GM12878 (cell line): ENCODE data around the gene MSLN. TPM values are rescaled to one million over a fixed set of nuclear protein-coding genes. Genes with fewer than 3 reads are reported as not detected.

ENCODE experiments used
- ATAC-seq: fragments of 200-7000 bp; cut with Tn5 transposase; 3 replicates; pipeline ENCODE4 v1.9.1; 2020; ENCODE audit warnings: mild to moderate bottlenecking, moderate library complexity
- BruUV-seq: library from RNA; stranded (reverse); fragments of 400-500 nt; replicated peaks from 2 replicates; lab custom pipeline; 2021; lab: Mats Ljungman, UMichigan
- CTCF ChIA-PET: fragments of 300-600 bp; sonication (Branson Sonifier 250); formaldehyde crosslinking; extraction: SDS; loops from one replicate; lab custom pipeline; 2021; ENCODE audit warnings: inconsistent platforms; lab: Yijun Ruan, JAX
- POLR2A ChIA-PET: fragments of 350-600 bp; formaldehyde crosslinking; extraction: SDS; loops from one replicate; lab custom pipeline; 2021; ENCODE audit warnings: inconsistent platforms; lab: Charles Lee
- RAD21 ChIA-PET: fragments of 300-600 bp; sonication (Branson Sonifier 250); formaldehyde crosslinking; loops from one replicate; lab custom pipeline; 2023; ENCODE audit warnings: antibody characterized with exemption; ENCODE audit not compliant: unreplicated experiment; lab: Charles Lee
- SMC1A ChIA-PET: fragments of 300-600 bp; sonication (Branson Sonifier 250); formaldehyde crosslinking; loops from one replicate; lab custom pipeline; 2023; ENCODE audit not compliant: unreplicated experiment, uncharacterized antibody; lab: Charles Lee
- DNase-seq: peaks from one replicate; pipeline ENCODE4 v3.0.0-alpha.2; 2011; ENCODE audit warnings: low read depth, low spot score
- FAIRE-seq: peaks from 3 replicates; lab custom pipeline; 2011; peaks lifted over from hg19 to GRCh38; lab: Jason Lieb, UNC
- H2AFZ ChIP-seq: 2 replicates; pipeline ENCODE4 v1.6.0; 2011; ENCODE audit warnings: low read depth, low read length, control low read depth; ENCODE audit not compliant: control insufficient read depth
- H3K27ac ChIP-seq: 2 replicates; pipeline ENCODE4 v1.5.1; 2011; ENCODE audit warnings: control low read depth; ENCODE audit not compliant: control insufficient read depth, insufficient read depth
- H3K27me3 ChIP-seq, 2 experiments: replicated peaks in 1 of 2; 2 replicates each; pipeline versions ENCODE4 v1.6.0 to v1.6.1; 2011; ENCODE audit warnings: low read length in 1 of 2; ENCODE audit not compliant: control insufficient read depth in 2 of 2, insufficient read depth in 2 of 2
- H3K36me3 ChIP-seq, 2 experiments: 2 replicates each; pipeline ENCODE4 v1.5.1; 2011; ENCODE audit warnings: low read length in 1 of 2; ENCODE audit not compliant: control insufficient read depth in 2 of 2, insufficient read depth in 2 of 2
- H3K4me1 ChIP-seq: 2 replicates; pipeline ENCODE4 v1.6.1; 2011; ENCODE audit warnings: mild to moderate bottlenecking, low read length, moderate library complexity, mixed read lengths; ENCODE audit not compliant: control insufficient read depth, insufficient read depth
- H3K4me2 ChIP-seq: 2 replicates; pipeline ENCODE4 v1.6.0; 2011; ENCODE audit warnings: control low read depth; ENCODE audit not compliant: control insufficient read depth, insufficient read depth
- H3K4me3 ChIP-seq: fragments of 200-600 bp; sonication (generic); 2 replicates; pipeline ENCODE4 v1.5.1; 2016
- H3K79me2 ChIP-seq: 2 replicates; pipeline ENCODE4 v1.6.0; 2011; ENCODE audit warnings: low read length; ENCODE audit not compliant: control insufficient read depth, insufficient read depth
- H3K9ac ChIP-seq: 2 replicates; pipeline ENCODE4 v1.8.0; 2011; ENCODE audit warnings: low read length, control low read depth, mixed read lengths; ENCODE audit not compliant: control insufficient read depth, insufficient read depth
- H3K9me3 ChIP-seq: replicated peaks from 3 replicates; pipeline ENCODE4 v1.5.1; 2011; ENCODE audit warnings: mild to moderate bottlenecking, low read length; ENCODE audit not compliant: control insufficient read depth, insufficient read depth
- H4K20me1 ChIP-seq: 2 replicates; pipeline ENCODE4 v1.6.0; 2011; ENCODE audit not compliant: control insufficient read depth, insufficient read depth
- CBFB ChIP-seq: IDR thresholded peaks from 2 replicates; pipeline ENCODE4 v1.6.1; 2016; ENCODE audit warnings: antibody characterized with exemption, low read depth
- E4F1 ChIP-seq: fragments of 450-650 bp; IDR thresholded peaks from 2 replicates; pipeline ENCODE4 v1.6.1; 2018; ENCODE audit warnings: borderline replicate concordance, mild to moderate bottlenecking; ENCODE audit not compliant: partially characterized antibody
- IRF5 ChIP-seq: fragments of 450-650 bp; IDR thresholded peaks from 2 replicates; pipeline ENCODE4 v1.6.1; 2017; ENCODE audit warnings: borderline replicate concordance
- PBX3 ChIP-seq: IDR thresholded peaks from 2 replicates; pipeline ENCODE4 v1.6.1; 2011; ENCODE audit warnings: mild to moderate bottlenecking, low read depth, low read length, moderate library complexity; ENCODE audit not compliant: insufficient replicate concordance
- RAD21 ChIP-seq: IDR thresholded peaks from 2 replicates; pipeline ENCODE4 v1.6.1; 2011; ENCODE audit warnings: mild to moderate bottlenecking, low read depth, low read length, moderate library complexity; ENCODE audit not compliant: insufficient read depth
- RAD51 ChIP-seq: fragments of 450-650 bp; IDR thresholded peaks from 2 replicates; pipeline ENCODE4 v1.6.1; 2016; ENCODE audit warnings: moderate library complexity, mild to moderate bottlenecking, inconsistent platforms
- SRF ChIP-seq, 2 experiments: IDR thresholded peaks; 2 replicates each; pipeline ENCODE4 v1.6.1; 2011; ENCODE audit warnings: low read depth in 2 of 2, low read length in 2 of 2, mild to moderate bottlenecking in 1 of 2, moderate library complexity in 1 of 2
- STAT1 ChIP-seq: fragments of 450-650 bp; conservative IDR thresholded peaks from 2 replicates; pipeline ENCODE4 v1.6.1; 2014; ENCODE audit warnings: antibody characterized with exemption, mild to moderate bottlenecking
- SUPT20H ChIP-seq: IDR thresholded peaks from 2 replicates; pipeline ENCODE4 v1.6.1; 2011; ENCODE audit warnings: low read depth, mild to moderate bottlenecking, low read length, moderate library complexity, borderline replicate concordance; ENCODE audit not compliant: control insufficient read depth
- ZBTB33 ChIP-seq: fragments of 450-650 bp; IDR thresholded peaks from 2 replicates; pipeline ENCODE4 v1.6.1; 2017; ENCODE audit warnings: mild to moderate bottlenecking
- WGBS: methylation state at CpG from one replicate; pipeline ENCODE4 v1.1.6; 2016; ENCODE audit warnings: low lambda C conversion rate; ENCODE audit not compliant: insufficient replicate concordance, insufficient coverage; ENCODE audit errors: missing lambda C conversion rate; 5-methylcytosine and 5-hydroxymethylcytosine counted together
- in situ Hi-C: fragments of 300-500 bp; cut with MboI; formaldehyde crosslinking; loops from 9 replicates; pipeline ENCODE4 v1.14.3; 2018; ENCODE audit warnings: mixed read lengths
- intact Hi-C: fragments of 100-400 bp; cut with micrococcal nuclease; formaldehyde crosslinking; loops from one replicate; pipeline ENCODE4 v1.14.2; 2022; ENCODE audit not compliant: unreplicated experiment
- polyA plus RNA-seq, 11 experiments: library from polyadenylated mRNA; depleted of rRNA in 4 of 11; unstranded in 6 of 11; stranded (reverse) in 5 of 11; fragments of >200 nt; fragmentation: Nextera tagmentation in 4 of 11; fragmentation: Illumina TruSeq in 1 of 11; extraction: Ambion mirVana in 4 of 11; extraction: Trizol in 1 of 11; gene quantifications; 1 replicate in 1 of 11; 2 replicates in 10 of 11; pipeline versions ENCODE4 v1.2.1 to v1.2.3, GENCODE V29; 2011 to 2016; ENCODE audit warnings: inconsistent platforms in 2 of 11, missing spikeins in 2 of 11, low read depth in 1 of 11
- total RNA-seq, 4 experiments: library from RNA; depleted of rRNA in 3 of 4; stranded (reverse); fragments of >200 nt in 3 of 4; fragmentation: Illumina TruSeq in 1 of 4; extraction: Trizol in 1 of 4; gene quantifications; 2 replicates each; pipeline versions ENCODE4 v1.2.1 to v1.2.3, GENCODE V29; 2013 to 2021

Gene MSLN
- total and polyA plus RNA-seq, 10 of the 15 experiments (the other 5 are each of a cell fraction or from before 2014, with no cell fraction given) = 0.08 TPM; not detected in 9

- no peak for FAIRE-seq
- CTCF ChIA-PET = interaction anchor here (0.8 kb wide), 1 partner anchor 28 kb away, joined by 4 read pairs; no protein-coding TSS in a partner anchor
- BruUV-seq = no TSS peak
- no peak for ATAC-seq
- 70% methylated on average over 9 of the region's 9 CpGs for WGBS
- no peak for TF ChIP-seq RAD21
- Histone ChIP-seq H3K27ac (no peak overlapping the region), H3K4me2 (no peak overlapping the region), H2AFZ (no peak overlapping the region), H3K79me2 (no peaks in the 10 kb centered on the region), H3K4me1 (no peaks in the 10 kb centered on the region), H3K36me3 (no peaks in the 10 kb centered on the region), H3K9ac (no peak overlapping the region), H3K9me3 (no peaks in the 10 kb centered on the region), H3K4me3 (no peak overlapping the region), H4K20me1 (no peaks in the 10 kb centered on the region), H3K27me3 (no peaks in the 10 kb centered on the region)
- intact Hi-C loops = no loop called here
- in situ Hi-C loops = no loop called here
- RAD21 ChIA-PET = no interaction called here
- SMC1A ChIA-PET = no interaction called here
- no peak for DNase-seq
- POLR2A ChIA-PET = no interaction called here
Measured at GRCh38 chr16:776824-777223, 16.3 kb downstream of the MSLN start.

GRCh38 chr16:777826-778225, 17.3 kb downstream of the MSLN start:
- CTCF ChIA-PET = no interaction called here
- intact Hi-C loops = no loop called here
- RAD21 ChIA-PET = no interaction called here
- no peak overlapping the region for H3K4me3 ChIP-seq
- H3K9ac ChIP-seq = no peak overlapping the region
- 21% methylated on average over 16 of the region's 16 CpGs for WGBS
- H2AFZ ChIP-seq = no peak overlapping the region
- no peak for ATAC-seq
- H3K4me2 ChIP-seq = no peak overlapping the region
- in situ Hi-C loops = no loop called here
- POLR2A ChIA-PET = no interaction called here
- H3K27ac ChIP-seq = no peak overlapping the region
- FAIRE-seq = no peak
- no peaks in the 10 kb centered on the region for H3K4me1 ChIP-seq
- SMC1A ChIA-PET = no interaction called here
- no peaks in the 10 kb centered on the region for H3K36me3 ChIP-seq
- no peaks in the 10 kb centered on the region for H3K9me3 ChIP-seq
- H4K20me1 ChIP-seq = no peaks in the 10 kb centered on the region
- BruUV-seq = no TSS peak
- no peaks in the 10 kb centered on the region for H3K79me2 ChIP-seq
- DNase-seq = no peak
- H3K27me3 ChIP-seq = no peaks in the 10 kb centered on the region
- TF ChIP-seq SUPT20H (no peak), PBX3 (no peak), ZBTB33 (no peak), IRF5 (no peak), RAD51 (no peak), SRF (IDR thresholded peaks at IDR 0.05; ENCODE audit: low read depth in 2 of 2, low read length in 2 of 2) (no peak), CBFB (no peak), E4F1 (no peak), STAT1 (no peak)
